Subcutaneous adipose tissue (tissue), 4 donors: Measurements from ENCODE around the gene TTC6. TPM values are rescaled to one million over a fixed set of nuclear protein-coding genes. Genes with fewer than 3 reads are reported as not detected.

Experiments used
- total RNA-seq, 4 donors: library from RNA; depleted of rRNA; stranded (reverse); fragments of >200 nt; gene quantifications; one replicate each; pipeline ENCODE4 v1.1.0, GENCODE V29; 2016
- TF ChIP-seq, protein P1 (sequence below): fragments of 450-650 bp; IDR thresholded peaks from one replicate; pipeline ENCODE4 v1.5.1; 2016; ENCODE audit warnings: low read depth, mild to moderate bottlenecking, control low read depth, antibody characterized with exemption, moderate library complexity

The TTC6 gene
- total RNA-seq, 4 donors from 2014 or later: not detected

DNA sequence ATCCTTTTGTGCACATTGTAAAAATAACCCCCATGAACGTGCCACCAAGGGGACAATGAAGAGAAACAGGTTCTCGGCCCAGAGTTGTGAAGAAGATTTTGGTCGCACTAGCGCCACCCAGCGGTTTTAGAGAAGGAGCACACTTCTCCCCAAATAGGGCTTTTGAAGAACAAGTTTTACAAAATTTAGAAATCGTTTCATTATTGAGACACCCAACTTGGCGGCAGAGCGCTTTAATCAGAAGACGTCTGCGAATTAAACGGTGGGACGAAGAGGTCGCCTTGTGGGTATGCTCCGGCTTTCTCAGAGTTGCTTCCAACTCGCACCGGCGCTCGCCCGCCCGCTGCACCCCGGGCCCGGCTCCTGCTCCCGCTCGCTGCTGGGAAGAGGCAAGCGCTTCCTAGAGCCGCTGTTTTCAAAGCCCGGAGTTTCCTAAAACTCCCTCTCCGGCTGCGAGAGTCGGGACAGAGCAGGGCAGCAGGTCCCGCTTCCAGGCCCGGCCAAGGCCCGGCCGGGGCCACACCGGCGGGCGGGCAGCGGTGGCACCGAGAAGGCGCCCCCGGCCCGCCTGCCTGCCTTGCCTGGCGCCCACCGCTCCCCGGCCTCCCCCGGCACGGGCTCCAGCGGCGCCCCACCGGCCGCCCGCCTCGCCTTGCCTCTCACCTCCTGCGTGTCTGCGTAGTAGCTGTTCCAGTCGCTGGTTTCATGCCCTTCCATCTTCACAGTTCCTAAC is 1.0 kb upstream of the TTC6 start:
- TF ChIP-seq, protein P1, sequence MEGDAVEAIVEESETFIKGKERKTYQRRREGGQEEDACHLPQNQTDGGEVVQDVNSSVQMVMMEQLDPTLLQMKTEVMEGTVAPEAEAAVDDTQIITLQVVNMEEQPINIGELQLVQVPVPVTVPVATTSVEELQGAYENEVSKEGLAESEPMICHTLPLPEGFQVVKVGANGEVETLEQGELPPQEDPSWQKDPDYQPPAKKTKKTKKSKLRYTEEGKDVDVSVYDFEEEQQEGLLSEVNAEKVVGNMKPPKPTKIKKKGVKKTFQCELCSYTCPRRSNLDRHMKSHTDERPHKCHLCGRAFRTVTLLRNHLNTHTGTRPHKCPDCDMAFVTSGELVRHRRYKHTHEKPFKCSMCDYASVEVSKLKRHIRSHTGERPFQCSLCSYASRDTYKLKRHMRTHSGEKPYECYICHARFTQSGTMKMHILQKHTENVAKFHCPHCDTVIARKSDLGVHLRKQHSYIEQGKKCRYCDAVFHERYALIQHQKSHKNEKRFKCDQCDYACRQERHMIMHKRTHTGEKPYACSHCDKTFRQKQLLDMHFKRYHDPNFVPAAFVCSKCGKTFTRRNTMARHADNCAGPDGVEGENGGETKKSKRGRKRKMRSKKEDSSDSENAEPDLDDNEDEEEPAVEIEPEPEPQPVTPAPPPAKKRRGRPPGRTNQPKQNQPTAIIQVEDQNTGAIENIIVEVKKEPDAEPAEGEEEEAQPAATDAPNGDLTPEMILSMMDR: no peak

- TF ChIP-seq, protein P1: no peak
Observed at GRCh38 chr14:37595809-37596621, 586 bp downstream of the TTC6 start.

DNA sequence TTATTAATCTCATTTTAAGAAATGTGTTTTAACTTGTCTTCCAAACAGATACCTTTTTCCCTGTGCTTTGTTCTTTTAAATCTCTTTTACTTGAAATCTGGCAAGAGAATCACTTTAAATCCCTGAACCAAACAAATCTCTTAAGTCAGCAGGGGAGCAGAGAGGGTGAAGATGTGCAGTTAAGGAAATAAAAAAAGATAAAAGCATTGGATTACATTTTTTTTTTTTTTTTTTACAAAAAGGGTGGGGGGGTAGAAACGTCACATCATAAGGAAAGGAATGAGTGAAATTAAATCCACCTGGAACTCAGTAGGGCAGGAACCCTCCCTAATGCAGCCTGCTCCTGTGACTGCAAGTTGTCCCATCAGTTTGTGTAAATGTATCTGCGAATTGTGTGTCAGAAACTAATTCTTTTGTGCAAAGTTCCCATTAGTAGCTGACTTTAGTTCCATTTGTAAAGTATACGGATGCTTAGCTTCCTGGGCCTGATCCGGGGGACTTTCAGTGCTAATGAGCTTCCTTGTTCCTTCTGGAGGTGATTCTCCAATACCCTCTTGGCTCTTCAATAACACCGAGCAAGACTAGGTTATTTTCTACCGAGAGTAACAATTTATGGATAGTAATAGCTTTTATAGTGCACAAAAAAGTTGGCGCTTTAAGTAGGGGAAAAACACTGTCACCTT is 1.5 kb downstream of the TTC6 start:
- TF ChIP-seq, protein P1: no peak

GRCh38 chr14:37597538-37597913 is 2.1 kb downstream of the TTC6 start:
- TF ChIP-seq, protein P1: no peak

DNA sequence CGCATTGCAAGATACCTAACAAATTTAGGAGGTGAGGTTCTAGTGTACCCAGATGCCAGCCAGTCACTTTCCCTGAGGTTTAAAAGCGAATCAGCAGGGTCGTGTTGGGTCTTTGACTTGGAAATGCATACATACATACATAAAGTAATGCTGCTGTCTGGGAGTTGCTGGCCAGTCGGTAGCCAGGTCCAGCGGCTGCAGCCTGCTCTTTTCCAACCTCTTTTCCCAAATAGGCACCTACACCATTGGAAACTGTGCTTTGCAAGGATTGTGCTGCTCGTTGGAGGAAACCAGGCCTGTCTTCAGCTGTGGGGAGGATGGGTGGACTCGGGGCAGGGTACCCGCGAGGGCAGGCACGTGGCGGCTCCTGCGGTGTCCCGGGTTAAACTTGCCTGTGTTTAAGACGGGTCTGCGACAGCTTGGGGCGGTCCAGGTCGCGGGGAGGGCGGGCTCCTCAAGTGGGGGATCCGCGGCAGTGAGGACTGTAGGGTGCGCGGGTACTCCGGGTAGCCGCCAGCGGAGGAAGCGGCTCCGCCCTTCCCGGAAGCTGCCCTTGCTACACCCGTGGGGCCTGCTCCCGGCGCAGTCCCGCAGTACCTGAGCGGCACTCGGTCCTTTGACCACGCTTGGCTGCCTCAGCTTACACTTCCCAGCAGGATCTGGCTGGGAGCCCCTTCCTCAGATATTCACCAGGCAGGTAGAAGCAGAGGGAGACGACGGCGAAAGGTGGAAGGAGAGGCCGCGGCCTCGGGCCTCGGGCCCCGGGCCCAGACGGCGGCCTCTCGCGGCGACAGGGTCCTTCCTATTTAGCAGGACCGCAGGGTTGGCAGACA is 2.7 kb downstream of the TTC6 start:
- TF ChIP-seq, protein P1: no peak

GRCh38 chr14:37598747-37599506 is 3.5 kb downstream of the TTC6 start:
- TF ChIP-seq, protein P1: no peak
